Right atrium auricular region (tissue), 2 donors: Measurements from ENCODE around the gene SLC23A3. TPM values are rescaled to one million over a fixed set of nuclear protein-coding genes. Genes with fewer than 3 reads are reported as not detected.

Experiments used
- DNase-seq: peaks from one replicate; pipeline ENCODE4 v3.0.0-alpha.2; 2019; ENCODE audit warnings: low spot score
- H3K27ac ChIP-seq, 2 donors: fragments of 200-600 bp; sonication (generic); 1 replicate in 1 of 2; 2 replicates in 1 of 2; pipeline ENCODE4 v1.5.1; 2016 to 2019
- H3K27me3 ChIP-seq, 2 donors: fragments of 200-600 bp; sonication (generic); one replicate each; pipeline versions ENCODE4 v1.5.1 to v1.6.0; 2017 to 2019
- H3K36me3 ChIP-seq: fragments of 200-600 bp; sonication (generic); one replicate; pipeline ENCODE4 v1.5.1; 2016
- H3K4me1 ChIP-seq, 2 donors: fragments of 200-600 bp; sonication (generic); one replicate each; pipeline versions ENCODE4 v1.5.1 to v1.6.0; 2017 to 2019
- H3K4me3 ChIP-seq, 2 donors: fragments of 200-600 bp; sonication (generic); 1 replicate in 1 of 2; 2 replicates in 1 of 2; pipeline ENCODE4 v1.5.1; 2017 to 2019; ENCODE audit warnings: mild to moderate bottlenecking in 1 of 2, moderate library complexity in 1 of 2
- H3K9me3 ChIP-seq, 2 donors: fragments of 200-600 bp; sonication (generic); one replicate each; pipeline ENCODE4 v1.5.1; 2019
- CTCF ChIP-seq, 2 donors: fragments of 200-600 bp; sonication (generic); IDR thresholded peaks; one replicate each; pipeline ENCODE4 v1.5.1; 2019; ENCODE audit warnings: antibody characterized with exemption in 2 of 2
- total RNA-seq, 2 donors: library from RNA; depleted of rRNA; stranded (reverse); fragments of >200 nt; gene quantifications; one replicate each; pipeline ENCODE4 v1.1.0, GENCODE V29; 2016

SLC23A3 gene
- total RNA-seq, 2 donors from 2014 or later = 0.33 to 0.55 TPM

- H3K9me3 ChIP-seq = no peaks in the 10 kb centered on the region
- TF ChIP-seq CTCF (IDR thresholded peaks at IDR 0.05) = no peak
These were observed 11.8 kb downstream of the SLC23A3 start for GRCh38 chr2:219158025-219158424.

GRCh38 chr2:219157396-219157795, 12.4 kb downstream of the SLC23A3 start:
- no peaks in the 10 kb centered on the region for H3K9me3 ChIP-seq
- no peak overlapping the region for H3K4me3 ChIP-seq
- peaks cover 9% of the 10 kb centered on the region for H3K36me3 ChIP-seq
- no peak for TF ChIP-seq CTCF (IDR thresholded peaks at IDR 0.05)
- H3K27ac ChIP-seq = no peak overlapping the region
- DNase-seq = no peak
- no peaks in the 10 kb centered on the region for H3K27me3 ChIP-seq
- H3K4me1 ChIP-seq = peaks cover 0 to 13% of the 10 kb centered on the region in 2 donors

More at GRCh38 chr2:219158025-219158424, 11.8 kb downstream of the SLC23A3 start:
- no peaks in the 10 kb centered on the region for H3K27me3 ChIP-seq
- no peak overlapping the region for H3K4me3 ChIP-seq
- no peak for DNase-seq
- H3K36me3 ChIP-seq = peaks cover 9% of the 10 kb centered on the region
- H3K4me1 ChIP-seq = peaks cover 0 to 13% of the 10 kb centered on the region in 2 donors
- no peak overlapping the region for H3K27ac ChIP-seq

- no peak for DNase-seq
- TF ChIP-seq CTCF (IDR thresholded peaks at IDR 0.05) = peak; percentile 53 to 73
- no peaks in the 10 kb centered on the region for H3K27me3 ChIP-seq
- no peak overlapping the region for H3K27ac ChIP-seq
- peaks cover 9% of the 10 kb centered on the region for H3K36me3 ChIP-seq
- no peaks in the 10 kb centered on the region for H3K9me3 ChIP-seq
- H3K4me1 ChIP-seq = peaks cover 0 to 5% of the 10 kb centered on the region in 2 donors
- no peak overlapping the region for H3K4me3 ChIP-seq
These were observed 14.7 kb downstream of the SLC23A3 start for GRCh38 chr2:219155054-219155644.

- H3K27ac ChIP-seq = no peak overlapping the region
- DNase-seq = no peak
- TF ChIP-seq CTCF (IDR thresholded peaks at IDR 0.05) = no peak
- no peaks in the 10 kb centered on the region for H3K9me3 ChIP-seq
- no peaks in the 10 kb centered on the region for H3K4me1 ChIP-seq
- peaks cover 10% of the 10 kb centered on the region for H3K36me3 ChIP-seq
- no peaks in the 10 kb centered on the region for H3K27me3 ChIP-seq
- no peak overlapping the region for H3K4me3 ChIP-seq
These were observed 20.2 kb downstream of the SLC23A3 start for GRCh38 chr2:219149667-219150066.

GRCh38 chr2:219142329-219142728, 27.5 kb downstream of the SLC23A3 start:
- Histone ChIP-seq H3K27me3 (no peaks in the 10 kb centered on the region), H3K4me3 (no peak overlapping the region), H3K27ac (no peak overlapping the region), H3K36me3 (peaks cover 23% of the 10 kb centered on the region), H3K9me3 (no peaks in the 10 kb centered on the region), H3K4me1 (no peaks in the 10 kb centered on the region)
- DNase-seq = no peak
- TF ChIP-seq CTCF (IDR thresholded peaks at IDR 0.05) = no peak

- no peak overlapping the region for H3K27ac ChIP-seq
- H3K27me3 ChIP-seq = no peaks in the 10 kb centered on the region
- no peak overlapping the region for H3K4me3 ChIP-seq
- no peak for DNase-seq
- no peaks in the 10 kb centered on the region for H3K4me1 ChIP-seq
- H3K9me3 ChIP-seq = no peaks in the 10 kb centered on the region
- no peak for TF ChIP-seq CTCF (IDR thresholded peaks at IDR 0.05)
- peaks cover 23% of the 10 kb centered on the region for H3K36me3 ChIP-seq
These were observed 29.1 kb downstream of the SLC23A3 start for GRCh38 chr2:219140722-219141121.
